HepG2 (cell line): ENCODE measurements around the gene RAB6B. TPM values are rescaled to one million over a fixed set of nuclear protein-coding genes. Genes with fewer than 3 reads are reported as not detected.
A peak's percentile ranks its signal among the peaks of the same experiment; 100 is the strongest.

Experiments used
- ATF4 ChIP-seq, 2 experiments: fragments of 450-650 bp in 1 of 2; sonication (generic) in 1 of 2; formaldehyde crosslinking; IDR thresholded peaks; 2 replicates each; pipeline versions ENCODE4 v1.5.0 to v1.8.0; 2020 to 2022; ENCODE audit warnings: mild to moderate bottlenecking in 1 of 2, missing genetic modification reagents in 1 of 2
- BRCA1 ChIP-seq: sonication (generic); formaldehyde crosslinking; IDR thresholded peaks from 2 replicates; pipeline ENCODE4 v1.4.0; 2020; ENCODE audit warnings: missing genetic modification reagents
- CBX2 ChIP-seq, 2 experiments: fragments of 200-600 bp in 1 of 2; sonication (generic); formaldehyde crosslinking in 1 of 2; IDR thresholded peaks; 2 replicates each; pipeline versions ENCODE4 v1.7.0 to v1.8.1; 2018 to 2022; ENCODE audit warnings: low read depth in 2 of 2, low read length in 1 of 2, mild to moderate bottlenecking in 1 of 2, missing genetic modification reagents in 1 of 2
- CEBPG ChIP-seq: IDR thresholded peaks from 2 replicates; pipeline ENCODE4 v1.6.1; 2016
- HNF1B ChIP-seq: sonication (generic); formaldehyde crosslinking; IDR thresholded peaks from 2 replicates; pipeline ENCODE4 v1.5.1; 2020; ENCODE audit warnings: mild to moderate bottlenecking, moderate library complexity, missing genetic modification reagents
- JUN ChIP-seq: sonication (generic); formaldehyde crosslinking; IDR thresholded peaks from 2 replicates; pipeline ENCODE4 v1.4.0; 2020; ENCODE audit warnings: mild to moderate bottlenecking, missing genetic modification reagents
- MEIS2 ChIP-seq: sonication (generic); formaldehyde crosslinking; IDR thresholded peaks from 2 replicates; pipeline ENCODE4 v1.9.0; 2021; ENCODE audit warnings: mild to moderate bottlenecking, missing genetic modification reagents
- SKI ChIP-seq: fragments of 450-650 bp; IDR thresholded peaks from one replicate; pipeline ENCODE4 v1.6.1; 2018; ENCODE audit warnings: mild to moderate bottlenecking; ENCODE audit not compliant: partially characterized antibody
- SMARCC2 ChIP-seq: fragments of 450-650 bp; IDR thresholded peaks from 2 replicates; pipeline ENCODE4 v1.6.1; 2017; ENCODE audit warnings: antibody characterized with exemption, mild to moderate bottlenecking
- SRSF9 ChIP-seq: fragments of 200-400 bp; formaldehyde crosslinking; IDR thresholded peaks from 2 replicates; pipeline ENCODE4 v1.6.1; 2018; ENCODE audit warnings: borderline replicate concordance, mild to moderate bottlenecking, low read depth, low read length; ENCODE audit not compliant: insufficient read depth, poor library complexity, severe bottlenecking
- TAF1 ChIP-seq: sonication (generic); formaldehyde crosslinking; IDR thresholded peaks from 2 replicates; pipeline ENCODE4 v1.4.0; 2020; ENCODE audit warnings: missing genetic modification reagents
- TP53 ChIP-seq: sonication (generic); formaldehyde crosslinking; conservative IDR thresholded peaks from 2 replicates; pipeline ENCODE4 v1.4.0; 2020; ENCODE audit warnings: missing genetic modification reagents
- U2AF2 ChIP-seq: fragments of 200-400 bp; formaldehyde crosslinking; IDR thresholded peaks from 2 replicates; pipeline ENCODE4 v1.6.1; 2017; ENCODE audit warnings: low read depth, mild to moderate bottlenecking, low read length
- ZBTB8A ChIP-seq: sonication (generic); formaldehyde crosslinking; IDR thresholded peaks from 2 replicates; pipeline ENCODE4 v1.4.0; 2020; ENCODE audit warnings: mild to moderate bottlenecking, low read depth, missing genetic modification reagents, borderline replicate concordance
- ZFYVE20 ChIP-seq: sonication (generic); formaldehyde crosslinking; IDR thresholded peaks from 2 replicates; pipeline ENCODE4 v1.8.0; 2023; ENCODE audit warnings: low read depth, mild to moderate bottlenecking, moderate library complexity, missing genetic modification reagents, borderline replicate concordance
- ZGPAT ChIP-seq: IDR thresholded peaks from 2 replicates; pipeline ENCODE4 v1.6.1; 2016; ENCODE audit warnings: mild to moderate bottlenecking
- ZNF124 ChIP-seq: sonication (generic); formaldehyde crosslinking; IDR thresholded peaks from 2 replicates; pipeline ENCODE4 v1.4.0; 2020; ENCODE audit warnings: missing genetic modification reagents
- ZNF251 ChIP-seq: sonication (generic); formaldehyde crosslinking; IDR thresholded peaks from 2 replicates; pipeline ENCODE4 v1.9.0; 2021; ENCODE audit warnings: mild to moderate bottlenecking, missing genetic modification reagents
- ZNF276 ChIP-seq: sonication (generic); formaldehyde crosslinking; IDR thresholded peaks from 2 replicates; pipeline ENCODE4 v1.4.0; 2020; ENCODE audit warnings: mild to moderate bottlenecking, low read depth, missing genetic modification reagents
- ZNF839 ChIP-seq: sonication (generic); formaldehyde crosslinking; IDR thresholded peaks from 2 replicates; pipeline ENCODE4 v1.4.0; 2020; ENCODE audit warnings: missing genetic modification reagents, mild to moderate bottlenecking, borderline replicate concordance
- ZNF841 ChIP-seq: sonication (generic); formaldehyde crosslinking; IDR thresholded peaks from 2 replicates; pipeline ENCODE4 v1.8.1; 2023; ENCODE audit warnings: missing genetic modification reagents, borderline replicate concordance
- ZZZ3 ChIP-seq: sonication (generic); formaldehyde crosslinking; IDR thresholded peaks from 2 replicates; pipeline ENCODE4 v1.4.0; 2020; ENCODE audit warnings: missing genetic modification reagents, mild to moderate bottlenecking, borderline replicate concordance
- polyA plus RNA-seq, 8 experiments: library from polyadenylated mRNA; depleted of rRNA in 3 of 8; stranded (reverse) in 7 of 8; unstranded in 1 of 8; fragments of >200 nt; fragmentation: Illumina TruSeq in 4 of 8; extraction: Trizol in 4 of 8; gene quantifications; 2 replicates each; pipeline versions ENCODE4 v1.2.1 to v1.2.3, GENCODE V29; 2011 to 2016; ENCODE audit warnings: low read depth in 4 of 8, missing spikeins in 1 of 8, mixed read lengths in 1 of 8; ENCODE audit not compliant: insufficient read depth in 1 of 8
- total RNA-seq, 5 experiments: library from RNA; depleted of rRNA; stranded (reverse); fragments of >200 nt; fragmentation: Illumina TruSeq; extraction: Trizol; gene quantifications; 2 replicates each; pipeline ENCODE4 v1.2.3, GENCODE V29; 2016; ENCODE audit warnings: low read depth in 1 of 5

Gene RAB6B
- total and polyA plus RNA-seq, 2 of the 13 experiments (the other 11 are each of a cell fraction or from before 2014, with no cell fraction given) = 0.16 TPM; not detected in 1

GRCh38 chr3:133805702-133806475, 89.8 kb downstream of the RAB6B start, which contains the start of gene SRPRB (continued):
- TF ChIP-seq ZNF276 (no peak), ZNF839 (CRISPR knock-in tag) (peak; percentile 88; the same call in 1 of the 2 replicates), ATF4 (CRISPR knock-in tag; IDR thresholded peaks at IDR 0.05) (peak in 1 of 2 experiments; percentile 44; a peak in 1 of 4 replicates), U2AF2 (no peak), ZNF124 (CRISPR knock-in tag) (no peak), TP53 (peak; percentile 61; the same call in 1 of the 2 replicates), ZNF251 (CRISPR knock-in tag) (no peak), BRCA1 (CRISPR knock-in tag) (0 out of 2 replicates have a peak, but pooled peaks have one; percentile 77), ZNF841 (CRISPR knock-in tag) (no peak), ZZZ3 (CRISPR knock-in tag) (no peak), ZBTB8A (CRISPR knock-in tag) (no peak), ZFYVE20 (CRISPR knock-in tag) (0 out of 2 replicates have a peak, but pooled peaks have one; percentile 59), JUN (CRISPR knock-in tag) (0 out of 2 replicates have a peak, but pooled peaks have one; percentile 23), SKI (peak; percentile 14), CBX2 (IDR thresholded peaks at IDR 0.05; ENCODE audit: low read depth, low read length) (no peak), CBX2 (CRISPR knock-in tag; IDR thresholded peaks at IDR 0.05; ENCODE audit: low read depth) (no peak), CEBPG (no peak), TAF1 (peak; percentile 93), MEIS2 (CRISPR knock-in tag) (no peak), SRSF9 (no peak), ZGPAT (CRISPR knock-in tag) (peak; percentile 75; the same call in 1 of the 2 replicates), HNF1B (peak; percentile 57; the same call in 1 of the 2 replicates), SMARCC2 (no peak)
